TTC549 (cell line): ENCODE results near the gene KRTAP5-6.
"Not testable (repeated sequence)": the region's sequence is repeated elsewhere in the genome, so short reads cannot be mapped to it uniquely, and the experiment has no call there.

Source experiments
- FAIRE-seq: peaks from 2 replicates; lab custom pipeline; 2012; peaks lifted over from hg19 to GRCh38; lab: Jason Lieb, UNC

The KRTAP5-6 gene

DNA sequence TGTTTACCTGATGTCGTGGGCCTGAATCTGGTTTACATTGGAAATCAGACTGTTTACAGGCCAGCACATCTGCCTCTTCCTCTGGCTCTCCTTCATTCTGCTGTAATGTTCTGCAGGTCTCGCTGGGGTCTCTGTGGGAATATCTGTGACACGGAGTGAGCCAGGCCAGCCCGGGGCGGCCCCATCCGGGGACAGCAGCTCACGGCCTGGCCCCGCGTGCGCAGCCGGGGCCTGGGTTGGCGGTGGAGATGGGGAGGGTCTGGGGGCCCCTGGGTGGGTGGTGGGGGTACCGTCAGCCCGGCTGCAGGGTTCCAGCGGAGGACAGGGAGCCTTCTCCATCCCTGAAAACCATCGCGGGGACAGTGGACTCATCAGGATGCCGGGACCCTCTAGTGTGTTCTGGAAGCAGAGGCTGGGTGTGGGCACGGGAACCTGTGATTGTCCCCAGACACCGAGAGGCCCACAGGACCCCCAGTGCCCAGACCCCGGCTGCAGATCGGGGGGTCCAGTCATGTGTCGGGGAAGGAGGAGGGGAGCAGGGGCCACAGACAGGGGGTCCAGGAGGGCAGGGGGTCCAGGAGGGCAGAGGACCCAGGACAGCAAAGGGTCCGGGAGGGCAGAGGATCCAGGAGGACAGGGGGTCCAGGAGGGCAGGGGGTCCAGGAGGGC is 13.0 kb upstream of the KRTAP5-6 start:
- FAIRE-seq: not testable (repeated sequence)

DNA sequence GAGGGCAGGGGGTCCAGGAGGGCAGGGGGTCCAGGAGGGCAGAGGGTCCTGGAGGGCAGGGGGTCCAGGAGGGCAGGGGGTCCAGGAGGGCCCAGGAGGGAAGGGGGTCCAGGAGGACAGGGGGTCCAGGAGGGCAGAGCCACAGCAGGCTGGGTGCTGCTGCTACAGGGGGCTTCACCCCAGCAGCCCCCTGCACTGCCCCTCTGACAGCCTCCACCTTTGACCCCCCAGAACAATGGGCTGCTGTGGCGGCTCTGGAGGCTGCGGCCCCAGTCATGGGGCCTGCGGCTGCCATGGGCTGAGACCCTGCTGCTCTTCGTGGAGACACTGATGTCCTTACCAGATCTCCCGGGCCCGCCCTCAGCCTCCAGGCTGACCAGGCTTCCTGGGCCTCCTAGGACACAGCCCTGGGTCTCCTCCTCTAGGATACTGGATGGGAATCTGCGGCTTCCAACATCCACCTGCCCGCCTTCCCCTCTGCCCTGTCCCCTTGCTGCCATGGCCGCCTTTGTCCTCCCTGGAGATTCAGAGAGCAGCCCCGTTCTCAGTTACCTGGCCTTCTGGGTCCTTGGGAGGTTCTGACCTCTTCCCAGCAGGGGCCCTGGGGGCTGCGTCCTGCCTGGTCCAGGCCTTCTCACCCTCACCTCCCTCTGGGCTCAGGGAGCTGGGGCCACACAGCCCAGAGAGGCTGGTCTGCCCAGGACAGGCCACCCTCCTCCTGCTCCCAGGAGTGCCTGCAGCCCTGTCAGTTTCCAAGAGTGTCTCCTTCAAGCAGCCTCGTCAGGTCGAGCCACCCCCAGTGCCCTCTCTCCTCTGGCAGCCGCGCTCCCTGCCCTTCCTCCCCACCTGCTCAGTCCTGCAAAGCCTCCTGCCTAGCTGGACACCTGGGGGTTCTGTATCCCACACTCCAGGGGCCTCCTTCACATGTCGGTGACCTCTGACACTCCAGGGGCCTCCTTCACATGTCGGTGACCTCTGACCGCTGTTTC is 11.8 kb upstream of the KRTAP5-6 start:
- FAIRE-seq: not testable (repeated sequence)

DNA sequence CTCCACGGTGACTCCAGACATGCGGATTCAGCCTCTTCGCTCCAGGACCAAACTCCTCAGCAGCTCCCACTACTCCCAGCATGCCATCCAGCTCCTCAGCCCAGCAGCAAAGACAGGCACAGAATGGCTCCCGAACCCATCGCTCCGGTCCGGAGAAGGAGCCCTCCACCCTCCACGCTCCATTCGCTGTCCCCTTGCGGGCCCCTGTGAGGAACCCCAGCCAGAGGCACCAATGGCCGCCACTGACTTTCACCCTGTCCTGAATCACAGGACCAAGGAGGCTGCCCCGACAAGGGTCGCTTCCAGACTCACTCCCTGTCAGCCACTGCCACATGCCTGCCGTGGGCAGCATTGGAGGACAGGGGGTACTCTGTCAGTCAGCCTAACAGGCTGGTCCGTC is 10.8 kb upstream of the KRTAP5-6 start:
- FAIRE-seq: not testable (repeated sequence)

DNA sequence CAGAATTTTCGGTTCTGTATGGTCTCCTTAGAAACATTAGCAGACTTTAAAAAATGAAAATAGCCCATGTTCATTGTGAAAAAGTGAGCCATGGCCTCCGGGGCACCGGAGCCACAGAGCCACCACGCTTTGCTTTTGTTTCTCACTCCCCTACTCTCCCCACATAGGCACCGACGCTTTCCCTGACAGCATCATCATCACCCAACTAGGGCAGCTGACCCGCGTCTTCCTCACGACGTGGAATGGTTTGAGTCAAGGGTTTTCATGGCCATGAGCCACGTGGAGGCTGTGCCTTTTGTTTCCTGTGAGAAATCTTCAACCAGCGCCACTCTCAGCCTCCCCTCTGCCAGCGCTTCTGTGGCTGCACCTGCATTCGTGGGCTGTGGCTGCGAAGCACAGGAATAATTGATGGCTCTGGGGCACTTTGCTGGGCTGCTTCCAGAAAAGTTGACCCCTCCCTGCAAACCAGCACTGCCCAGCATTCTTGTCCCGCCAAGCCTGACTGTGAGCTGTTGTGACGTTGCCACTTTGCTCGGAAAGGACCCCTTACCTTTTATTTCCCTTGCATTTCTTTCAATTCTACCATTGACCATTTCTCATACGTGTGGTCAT is 8.6 kb upstream of the KRTAP5-6 start:
- FAIRE-seq: not testable (repeated sequence)

DNA sequence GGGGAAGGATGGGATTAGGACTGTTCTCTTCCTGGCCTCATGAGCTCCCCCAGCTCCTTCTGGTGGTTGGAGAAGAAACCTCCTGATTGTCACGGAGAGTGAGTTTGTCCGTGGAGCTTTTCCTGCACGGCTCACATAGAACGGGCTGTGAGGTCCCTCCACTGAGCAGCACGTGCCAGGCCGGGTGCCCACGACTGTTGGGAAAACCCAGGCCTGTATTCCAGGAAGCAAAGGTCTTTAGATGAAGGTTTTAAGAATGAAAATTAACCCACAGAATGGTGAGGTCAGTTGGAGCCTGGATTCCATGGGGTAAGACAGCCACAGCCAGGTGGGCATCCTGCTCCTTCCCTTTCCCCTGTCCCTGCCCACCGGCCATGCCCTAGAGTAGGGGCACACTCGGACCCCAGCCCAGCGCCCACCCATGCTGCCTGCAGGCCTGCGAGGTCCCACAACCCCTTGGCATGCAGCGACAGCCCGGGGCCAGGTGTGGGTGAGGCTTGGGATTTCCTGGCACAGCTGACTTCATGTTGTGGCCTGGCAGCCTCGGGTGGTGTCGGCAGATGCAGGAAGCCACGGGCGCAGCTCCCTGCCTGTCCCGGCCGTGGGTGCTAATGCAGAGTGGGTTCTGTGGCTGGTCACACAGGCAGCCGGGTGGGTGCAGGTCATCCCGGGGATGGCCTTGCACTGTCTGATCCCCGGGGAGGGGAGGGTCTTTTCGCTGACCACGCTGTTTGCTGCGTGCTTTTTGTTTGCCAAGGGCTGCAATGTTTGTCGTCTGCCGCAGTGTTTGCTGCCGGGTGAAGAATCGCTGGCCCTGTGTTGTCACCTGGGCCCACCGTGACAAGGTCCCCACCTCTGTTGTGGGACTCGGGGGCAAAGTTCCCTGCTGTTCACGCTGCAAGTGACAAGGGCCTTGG is 7.5 kb upstream of the KRTAP5-6 start:
- FAIRE-seq: not testable (repeated sequence)

DNA sequence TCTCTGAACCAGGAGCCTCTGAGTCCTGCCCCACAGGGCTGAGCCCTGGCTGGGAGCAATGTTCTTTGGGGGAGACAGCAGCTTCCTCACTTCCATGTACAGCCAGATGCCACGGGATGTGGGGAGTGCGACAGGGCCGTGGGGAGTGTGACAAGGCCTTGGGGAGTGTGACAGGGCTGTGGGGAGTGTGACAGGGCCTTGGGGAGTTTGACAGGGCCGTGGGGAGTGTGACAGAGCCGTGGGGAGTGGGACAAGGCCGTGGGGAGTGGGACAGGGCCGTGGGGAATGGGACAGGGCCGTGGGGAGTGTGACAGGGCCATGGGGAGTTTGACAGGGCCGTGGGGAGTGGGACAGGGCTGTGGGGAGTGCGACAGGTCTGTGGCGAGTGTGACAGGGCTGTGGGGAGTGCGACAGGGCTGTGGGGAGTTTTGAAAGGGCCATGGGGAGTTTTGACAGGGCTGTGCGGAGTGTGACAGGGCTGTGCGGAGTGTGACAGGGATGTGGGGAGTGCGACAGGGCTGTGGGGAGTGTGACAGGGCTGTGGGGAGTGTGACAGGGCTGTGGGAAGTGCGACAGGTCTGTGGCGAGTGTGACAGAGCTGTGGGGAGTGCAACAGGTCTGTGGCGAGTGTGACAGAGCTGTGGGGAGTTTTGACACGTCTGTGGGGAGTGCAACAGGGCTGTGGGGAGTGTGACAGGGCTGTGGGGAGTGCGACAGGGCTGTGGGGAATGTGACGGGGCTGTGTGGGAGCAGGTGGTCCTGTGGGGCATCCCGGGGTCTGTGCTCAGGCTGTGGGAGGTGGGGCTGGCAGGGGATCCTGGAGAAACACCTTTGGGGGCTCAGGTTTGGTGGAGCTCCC is 6.6 kb upstream of the KRTAP5-6 start:
- FAIRE-seq: no peak

DNA sequence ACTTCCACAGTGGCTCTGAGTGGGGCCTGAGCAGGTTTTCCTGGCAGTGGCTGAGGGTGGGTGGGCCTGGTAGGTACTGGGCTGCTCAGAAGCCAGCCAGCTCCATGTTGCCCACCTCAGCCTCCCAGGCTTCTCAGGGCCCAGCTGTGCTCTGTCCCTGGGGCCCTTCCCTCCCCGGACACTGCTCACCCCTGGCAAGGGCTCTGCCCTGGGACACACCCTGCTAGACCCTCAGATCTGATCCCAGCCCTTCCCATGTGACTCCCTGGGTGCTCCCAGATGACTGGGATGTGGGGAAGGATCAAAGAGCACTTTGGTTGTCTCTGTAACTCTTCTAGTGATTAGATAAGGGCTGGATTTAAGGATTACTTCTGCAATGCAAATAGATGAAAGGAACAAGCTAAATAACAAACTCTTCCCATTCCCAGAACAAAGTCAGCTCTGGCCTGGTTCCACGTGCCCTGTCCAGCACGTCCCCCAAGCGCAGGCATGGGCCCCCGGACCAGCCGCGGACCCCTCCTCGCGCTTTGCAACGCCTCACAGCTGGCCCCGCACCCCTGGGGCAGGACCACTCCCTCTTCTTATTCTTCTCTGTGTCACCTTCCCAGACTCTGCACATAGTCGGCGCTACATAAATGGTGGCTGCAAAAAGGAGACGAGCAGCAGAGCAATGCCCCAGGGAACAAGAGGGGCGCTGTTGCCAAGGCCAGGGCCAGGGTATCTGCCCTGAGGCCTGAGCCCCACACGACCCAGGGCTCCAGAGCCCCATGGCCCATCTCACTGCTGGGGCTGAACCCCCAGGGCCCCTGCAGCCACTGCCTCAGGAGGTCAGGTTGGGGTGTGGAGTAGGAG is 5.7 kb upstream of the KRTAP5-6 start:
- FAIRE-seq: no peak

DNA sequence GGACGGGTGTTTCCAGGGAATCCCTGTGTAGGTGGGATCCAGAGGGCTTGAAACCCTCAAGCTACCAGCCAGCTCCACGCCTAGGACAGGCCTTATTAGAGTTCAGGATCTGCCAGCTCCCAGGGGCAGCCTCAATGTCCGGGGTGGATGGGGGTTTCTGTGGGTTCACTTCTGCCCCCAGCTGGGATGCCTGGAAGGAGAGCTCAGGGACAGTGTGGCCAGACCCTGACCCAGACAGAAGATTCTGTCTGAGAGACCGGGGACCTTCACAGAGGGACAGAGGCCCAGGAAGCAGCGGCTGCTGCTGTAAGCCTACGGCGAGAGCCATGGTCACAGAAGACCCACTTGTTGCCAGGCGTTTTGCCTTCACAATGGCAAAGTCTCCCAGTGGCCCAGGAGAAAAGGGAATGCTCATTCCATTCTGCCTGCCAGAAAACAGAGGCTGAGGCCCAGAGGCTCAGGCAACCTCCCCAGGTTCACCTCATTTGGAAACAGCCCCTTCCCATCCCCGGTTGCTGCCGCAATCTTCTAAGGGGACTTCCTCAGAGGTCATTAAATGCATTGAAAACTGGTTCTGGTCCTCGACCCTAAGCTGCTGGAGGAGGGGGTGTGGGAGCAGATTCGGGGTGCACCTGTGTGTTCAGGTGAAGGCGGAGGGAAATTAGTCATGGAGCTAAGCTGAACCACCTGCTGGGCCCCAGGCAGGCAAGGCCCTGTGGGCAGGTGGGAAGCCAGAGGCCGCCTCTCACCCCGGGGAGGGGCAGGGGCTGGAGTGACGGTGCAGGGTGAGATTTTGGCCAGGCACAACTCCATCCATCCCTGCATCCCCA is 4.9 kb upstream of the KRTAP5-6 start:
- FAIRE-seq: no peak

DNA sequence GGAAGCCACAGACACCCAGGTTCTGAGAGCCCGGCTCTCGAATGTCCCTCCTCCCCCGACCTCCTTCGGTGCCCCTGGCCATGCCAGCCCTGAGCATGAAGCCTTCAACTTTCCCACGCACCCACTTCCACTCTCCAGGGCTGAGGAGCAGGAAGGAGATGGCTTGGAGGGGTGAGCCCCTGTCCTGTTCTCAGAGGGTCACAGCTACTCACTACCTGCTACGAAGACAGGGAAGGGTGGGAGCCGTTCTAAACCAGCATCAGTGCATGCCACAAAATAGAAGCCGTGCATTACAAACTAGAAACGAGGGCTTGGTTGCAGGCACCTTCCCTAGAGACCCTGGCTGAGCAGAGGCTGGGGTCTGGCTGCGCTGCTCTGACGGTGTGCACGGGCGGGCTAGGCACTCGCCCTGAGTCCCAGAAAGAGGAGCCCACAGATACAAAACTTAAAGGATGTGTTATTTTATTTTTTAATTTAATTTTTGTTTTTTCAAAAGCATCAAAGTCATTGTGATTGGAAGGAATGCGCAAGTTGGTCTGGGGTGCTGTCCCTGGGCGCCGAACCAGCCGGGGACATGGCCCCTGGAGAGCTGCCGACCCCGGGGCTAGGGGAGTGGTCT is 4.2 kb upstream of the KRTAP5-6 start:
- FAIRE-seq: no peak

DNA sequence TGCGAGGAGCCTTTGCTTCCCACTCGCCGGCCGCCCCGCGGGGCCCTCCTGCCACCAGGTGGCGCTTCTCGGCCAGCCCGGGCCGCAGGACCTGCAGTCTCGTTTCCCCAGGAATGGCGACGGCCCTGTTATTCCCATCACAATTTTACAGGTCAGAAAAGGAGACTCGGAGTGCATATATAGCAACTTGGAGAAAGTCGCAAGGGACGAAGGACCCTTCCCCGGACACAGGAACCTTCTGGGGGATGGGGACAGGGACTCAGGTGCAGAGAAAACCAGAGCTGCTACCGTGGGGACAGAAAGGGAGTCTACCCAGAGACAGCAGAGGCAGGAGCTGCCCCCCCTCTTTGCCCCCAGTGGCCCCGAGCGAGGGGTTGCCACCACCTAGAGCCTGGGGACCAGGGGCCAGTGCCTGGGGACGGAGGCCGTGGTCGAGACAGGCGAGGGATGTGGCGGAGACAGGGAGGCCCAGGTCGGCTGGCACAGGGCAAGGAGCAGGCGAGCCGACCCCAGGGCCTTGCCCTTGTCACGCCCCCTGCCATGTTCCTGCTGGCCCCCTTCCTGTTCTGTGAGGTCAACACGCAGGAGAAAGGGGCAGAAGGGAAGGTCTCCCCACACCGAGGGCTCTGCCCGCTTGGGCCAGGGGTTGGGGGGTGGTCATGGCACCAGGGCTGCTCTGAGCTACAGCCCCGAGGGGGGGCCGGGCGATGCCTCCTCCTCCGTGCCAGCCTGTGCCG is 3.5 kb upstream of the KRTAP5-6 start:
- no peak for FAIRE-seq

DNA sequence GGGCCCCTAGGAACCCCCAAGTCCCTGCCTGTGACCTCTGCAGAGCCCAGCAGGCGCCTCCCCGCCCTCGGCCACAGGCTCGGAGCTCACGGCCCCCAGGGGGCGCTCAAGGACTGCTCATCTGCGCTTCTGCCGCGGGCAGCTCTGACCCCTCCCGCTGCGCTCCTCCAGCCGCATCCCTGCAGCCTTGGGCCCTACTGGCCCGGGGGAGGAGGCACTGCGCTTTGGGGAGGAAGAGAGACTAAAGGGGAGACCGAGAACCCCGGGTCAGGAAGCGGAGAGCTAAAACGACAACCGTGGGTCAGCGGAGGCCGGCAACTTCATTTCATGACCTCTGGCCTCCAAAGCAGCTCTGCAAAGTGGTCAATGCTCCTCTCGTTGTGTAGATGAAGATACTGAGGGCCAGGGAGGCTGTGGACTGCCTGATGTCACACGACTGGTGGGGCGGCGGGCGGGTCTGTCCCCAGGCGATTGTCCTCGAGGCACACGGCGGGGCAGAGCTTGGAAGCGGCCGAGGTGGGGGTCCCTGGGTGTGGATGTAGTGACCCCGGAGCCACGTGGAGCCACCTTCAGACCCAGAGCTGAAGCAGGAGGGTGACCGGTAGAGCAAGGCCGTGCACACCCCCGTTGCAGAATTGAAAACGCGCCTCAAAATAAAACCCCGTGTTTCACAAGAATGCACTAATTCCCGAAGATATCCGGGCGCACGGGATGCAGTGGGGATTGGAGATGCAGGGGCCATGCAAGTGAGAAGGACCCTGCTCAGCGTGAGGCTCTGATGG is 2.7 kb upstream of the KRTAP5-6 start:
- no peak for FAIRE-seq

DNA sequence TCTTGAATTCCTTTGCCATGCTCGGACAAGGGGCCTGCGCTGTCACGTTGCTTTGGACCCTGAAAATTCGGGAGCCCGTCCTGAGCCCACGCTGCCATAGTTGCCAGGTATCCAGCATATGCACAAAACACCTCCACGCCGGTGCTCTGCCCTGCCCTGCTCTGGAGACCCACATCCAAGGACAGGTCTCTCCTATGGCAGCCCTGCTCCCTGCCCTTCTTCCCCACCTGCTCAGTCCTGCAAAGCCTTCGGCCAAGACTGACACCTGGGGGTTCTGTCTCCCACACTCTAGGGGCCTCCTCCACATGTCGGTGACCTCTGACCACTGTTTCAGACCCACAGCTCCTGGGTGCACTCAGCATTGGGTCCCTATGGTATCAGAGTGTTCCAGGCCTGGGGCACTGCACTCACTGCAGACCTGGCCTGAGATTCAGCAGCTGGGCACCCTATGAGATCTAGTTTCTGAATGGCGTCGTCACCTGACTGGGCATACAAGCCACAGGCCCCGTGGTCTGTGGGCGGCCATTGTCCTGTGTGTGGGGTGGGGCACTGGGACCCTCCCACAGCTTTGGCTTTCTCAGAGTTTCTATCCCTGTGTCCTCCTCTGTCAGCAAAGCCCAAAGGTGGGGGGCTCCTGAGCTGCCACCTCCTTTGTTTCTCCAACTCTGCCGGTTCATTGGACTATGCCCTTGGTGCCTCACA is 2.0 kb upstream of the KRTAP5-6 start:
- FAIRE-seq: no peak

DNA sequence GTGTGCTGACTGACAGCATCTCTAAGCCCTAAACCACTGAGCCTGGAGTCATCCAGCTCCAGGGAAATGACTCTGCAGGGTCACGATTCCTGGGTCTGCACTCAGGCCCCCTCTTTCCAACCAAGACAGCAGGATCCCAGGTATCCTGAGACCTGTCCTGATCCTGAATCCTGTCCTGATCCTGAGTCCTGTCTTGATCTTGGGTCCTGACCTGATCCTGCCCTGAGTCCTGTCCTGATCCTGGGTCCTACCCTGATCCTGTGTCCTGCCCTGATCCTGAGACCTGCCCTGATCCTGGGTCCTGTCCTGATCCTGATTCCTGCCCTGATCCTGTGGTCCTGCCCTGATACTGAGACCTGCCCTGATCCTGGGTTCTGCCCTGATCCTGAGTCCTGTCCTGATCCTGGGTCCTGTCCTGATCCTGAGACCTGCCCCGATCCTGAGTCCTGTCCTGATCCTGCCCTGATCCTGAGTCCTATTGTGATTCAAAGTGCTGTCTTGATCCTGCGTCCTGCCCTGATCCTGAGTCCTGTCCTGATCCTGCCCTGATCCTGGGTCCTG is 1.4 kb upstream of the KRTAP5-6 start:
- no peak for FAIRE-seq

DNA sequence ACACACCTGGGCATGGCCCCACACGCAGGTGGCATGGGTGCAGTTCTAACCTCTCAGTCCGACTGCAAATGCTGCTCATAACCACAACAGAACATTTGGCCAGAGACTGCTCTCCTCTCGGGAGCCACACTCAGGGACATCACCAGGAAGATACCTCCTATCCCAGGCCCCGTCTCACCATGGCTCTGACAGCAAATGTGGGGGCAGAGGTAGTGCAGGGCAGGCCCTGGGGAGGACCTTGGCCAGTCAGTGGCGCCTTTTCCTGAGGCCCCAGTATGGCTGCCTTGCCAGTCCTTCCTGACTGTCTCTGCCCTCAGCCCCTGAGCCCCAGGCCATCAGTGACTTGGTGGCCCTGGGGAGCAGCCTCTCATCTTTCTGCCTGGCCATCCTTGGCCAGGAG is 2.8 kb downstream of the KRTAP5-6 start:
- FAIRE-seq: no peak

DNA sequence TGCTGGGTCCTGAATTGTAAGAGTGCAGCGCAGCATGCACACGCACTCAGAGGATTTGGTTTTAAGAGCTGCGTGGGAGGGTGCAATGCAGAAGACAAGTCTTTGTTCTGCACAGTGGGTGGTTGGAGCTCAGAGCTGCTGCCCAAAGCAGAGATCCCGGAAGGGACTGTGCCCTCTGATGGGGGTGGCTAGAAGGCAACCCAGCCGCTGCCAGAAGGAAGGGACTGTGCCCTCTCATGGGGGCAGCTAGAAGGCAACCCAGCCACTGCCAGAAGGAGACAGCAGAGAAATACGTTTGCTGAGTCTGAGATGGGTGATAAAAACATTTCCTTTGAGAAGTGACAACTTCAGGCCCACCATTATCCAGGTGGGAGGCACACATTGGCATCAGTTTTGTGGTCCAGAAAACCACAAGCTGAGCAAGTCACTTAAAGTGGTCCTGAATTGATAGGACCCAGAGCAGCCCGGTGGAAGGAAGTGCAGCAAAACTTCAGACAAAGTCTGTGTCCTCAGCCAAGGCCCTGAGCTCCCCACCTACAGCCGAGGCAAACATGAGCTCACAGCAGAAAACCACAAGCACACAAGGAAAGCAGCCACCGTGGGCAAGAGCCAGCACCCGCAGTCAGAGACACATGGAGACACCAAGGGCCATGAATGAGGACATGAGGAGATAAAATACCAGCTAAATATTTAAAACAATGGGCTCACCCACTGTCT is 4.3 kb downstream of the KRTAP5-6 start:
- no peak for FAIRE-seq
